Neural cell (in vitro differentiated cells): ENCODE data around the gene MAPK1. TPM values are rescaled to one million over a fixed set of nuclear protein-coding genes. Genes with fewer than 3 reads are reported as not detected.

Source experiments
- H2AFZ ChIP-seq: fragments of 200-600, 300-800 bp; sonication (generic), shearing (Covaris generic); 2 replicates; pipeline ENCODE4 v1.6.0; 2014; ENCODE audit warnings: low read depth, mild to moderate bottlenecking, antibody characterized with exemption, low read length, moderate library complexity
- H3F3A ChIP-seq: fragments of 200-600 bp; shearing (Covaris generic); 2 replicates; pipeline ENCODE4 v1.6.1; 2016; ENCODE audit warnings: mild to moderate bottlenecking, moderate library complexity, mixed read lengths, antibody characterized with exemption, low read length; ENCODE audit not compliant: insufficient read depth, poor library complexity, severe bottlenecking
- H3K27ac ChIP-seq: fragments of 200-600, 300-800 bp; sonication (generic), shearing (Covaris generic); 2 replicates; pipeline ENCODE4 v1.5.1; 2014; ENCODE audit warnings: mild to moderate bottlenecking, low read length, moderate library complexity
- H3K27me3 ChIP-seq: fragments of 300-800, 200-600 bp; sonication (generic), shearing (Covaris generic); 2 replicates; pipeline ENCODE4 v1.6.0; 2014; ENCODE audit warnings: mild to moderate bottlenecking, low read depth, low read length, moderate library complexity; ENCODE audit not compliant: insufficient read depth
- H3K36me3 ChIP-seq: fragments of 300-800, 200-600 bp; sonication (generic), shearing (Covaris generic); 2 replicates; pipeline ENCODE4 v1.5.1; 2014; ENCODE audit warnings: mild to moderate bottlenecking, antibody characterized with exemption, low read length, moderate library complexity; ENCODE audit not compliant: insufficient read depth
- H3K4me2 ChIP-seq: fragments of 300-800, 200-600 bp; sonication (generic), shearing (Covaris generic); 2 replicates; pipeline ENCODE4 v1.6.0; 2014; ENCODE audit warnings: mild to moderate bottlenecking, low read length
- H3K4me3 ChIP-seq: fragments of 300-800, 200-600 bp; sonication (generic), shearing (Covaris generic); 2 replicates; pipeline ENCODE4 v1.5.1; 2014; ENCODE audit warnings: mild to moderate bottlenecking, low read length, moderate library complexity
- H3K79me2 ChIP-seq: fragments of 200-600 bp; shearing (Covaris generic); replicated peaks from 2 replicates; pipeline ENCODE4 v1.6.0; 2014; ENCODE audit warnings: mild to moderate bottlenecking, low read length, moderate library complexity; ENCODE audit not compliant: insufficient read depth
- H3K9ac ChIP-seq: fragments of 300-800, 200-600 bp; sonication (generic), shearing (Covaris generic); 2 replicates; pipeline ENCODE4 v1.6.1; 2016; ENCODE audit warnings: mild to moderate bottlenecking, low read length, mixed read lengths
- H3K9me2 ChIP-seq: fragments of 200-600 bp; shearing (Covaris generic); 2 replicates; pipeline ENCODE4 v1.6.1; 2016; ENCODE audit warnings: mild to moderate bottlenecking, low read length, mixed read lengths; ENCODE audit not compliant: insufficient read depth
- H3K9me3 ChIP-seq: fragments of 200-600, 300-800 bp; sonication (generic), shearing (Covaris generic); 2 replicates; pipeline ENCODE4 v1.6.1; 2016; ENCODE audit warnings: mild to moderate bottlenecking, mixed run types, low read length, moderate library complexity, mixed read lengths
- H4K20me1 ChIP-seq: fragments of 200-600 bp; shearing (Covaris generic); 2 replicates; pipeline ENCODE4 v1.6.1; 2016; ENCODE audit warnings: mild to moderate bottlenecking, mixed run types; ENCODE audit not compliant: insufficient read depth
- CTCF ChIP-seq: fragments of 450-650 bp; IDR thresholded peaks from 2 replicates; pipeline ENCODE4 v1.5.1; 2014; ENCODE audit warnings: antibody characterized with exemption, mild to moderate bottlenecking, moderate library complexity; ENCODE audit not compliant: poor library complexity, severe bottlenecking
- EP300 ChIP-seq: fragments of 450-650 bp; conservative IDR thresholded peaks from 2 replicates; pipeline ENCODE4 v1.6.1; 2014; ENCODE audit warnings: antibody characterized with exemption, mild to moderate bottlenecking, moderate library complexity; ENCODE audit not compliant: poor library complexity, severe bottlenecking
- EZH2 ChIP-seq: fragments of 200-600, 300-800 bp; shearing (Covaris generic), sonication (generic); IDR thresholded peaks from 2 replicates; pipeline ENCODE4 v1.6.1; 2014; ENCODE audit warnings: antibody characterized with exemption, low read length, borderline replicate concordance, mild to moderate bottlenecking; ENCODE audit not compliant: insufficient read depth, poor library complexity, severe bottlenecking
- MXI1 ChIP-seq: fragments of 450-650 bp; conservative IDR thresholded peaks from 2 replicates; pipeline ENCODE4 v1.6.1; 2014; ENCODE audit warnings: antibody characterized with exemption, mild to moderate bottlenecking; ENCODE audit not compliant: poor library complexity, severe bottlenecking
- POLR2AphosphoS5 ChIP-seq: IDR thresholded peaks from 2 replicates; pipeline ENCODE4 v1.6.1; 2012
- RAD21 ChIP-seq: fragments of 450-650 bp; conservative IDR thresholded peaks from 2 replicates; pipeline ENCODE4 v1.6.1; 2014; ENCODE audit warnings: antibody characterized with exemption, mild to moderate bottlenecking, moderate library complexity
- SMC3 ChIP-seq: fragments of 450-650 bp; conservative IDR thresholded peaks from 2 replicates; pipeline ENCODE4 v1.6.1; 2014; ENCODE audit warnings: antibody characterized with exemption, mild to moderate bottlenecking, moderate library complexity; ENCODE audit not compliant: poor library complexity
- TAF1 ChIP-seq: IDR thresholded peaks from 2 replicates; pipeline ENCODE4 v1.6.1; 2012; ENCODE audit warnings: low read depth
- polyA plus RNA-seq: library from polyadenylated mRNA; depleted of rRNA; stranded (reverse); fragments of >200 nt; gene quantifications from 2 replicates; pipeline ENCODE4 v1.2.3, GENCODE V29; 2014
- TF ChIP-seq, protein P1 (sequence below): IDR thresholded peaks from 2 replicates; pipeline ENCODE4 v1.6.1; 2012; ENCODE audit warnings: borderline replicate concordance

Gene MAPK1
- polyA plus RNA-seq, 1 donor from 2014 or later, result 43.3 TPM

DNA sequence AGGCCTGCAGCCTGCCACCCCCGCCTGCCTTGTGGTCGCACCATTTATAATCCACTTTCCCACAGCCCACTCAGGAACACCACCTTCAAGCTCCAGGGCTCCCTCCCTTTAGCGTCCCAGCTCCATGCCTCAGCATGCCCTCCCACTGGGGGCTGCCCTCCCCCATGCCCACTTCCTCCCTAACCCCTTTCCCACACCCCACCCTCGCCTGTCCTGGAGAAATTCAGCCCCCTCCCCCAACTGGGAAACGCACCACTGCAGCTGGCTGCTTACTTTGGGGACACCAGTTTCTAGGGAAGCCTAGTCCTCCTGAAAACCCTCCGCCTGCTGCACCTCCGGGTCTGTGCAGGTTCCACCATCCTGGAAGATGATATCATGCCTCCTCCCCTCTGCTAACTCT lies 128.5 kb downstream of the MAPK1 start:
- H3F3A ChIP-seq, result no peaks in the 10 kb centered on the region
- H3K4me3 ChIP-seq, result no peak overlapping the region
- no peaks in the 10 kb centered on the region for H3K9me3 ChIP-seq
- TF ChIP-seq EZH2, result no peak
- no peak for TF ChIP-seq EP300
- TF ChIP-seq CTCF, result no peak
- no peak for TF ChIP-seq SMC3
- TF ChIP-seq RAD21, result no peak
- no peak for TF ChIP-seq MXI1
- TF ChIP-seq, protein P1, sequence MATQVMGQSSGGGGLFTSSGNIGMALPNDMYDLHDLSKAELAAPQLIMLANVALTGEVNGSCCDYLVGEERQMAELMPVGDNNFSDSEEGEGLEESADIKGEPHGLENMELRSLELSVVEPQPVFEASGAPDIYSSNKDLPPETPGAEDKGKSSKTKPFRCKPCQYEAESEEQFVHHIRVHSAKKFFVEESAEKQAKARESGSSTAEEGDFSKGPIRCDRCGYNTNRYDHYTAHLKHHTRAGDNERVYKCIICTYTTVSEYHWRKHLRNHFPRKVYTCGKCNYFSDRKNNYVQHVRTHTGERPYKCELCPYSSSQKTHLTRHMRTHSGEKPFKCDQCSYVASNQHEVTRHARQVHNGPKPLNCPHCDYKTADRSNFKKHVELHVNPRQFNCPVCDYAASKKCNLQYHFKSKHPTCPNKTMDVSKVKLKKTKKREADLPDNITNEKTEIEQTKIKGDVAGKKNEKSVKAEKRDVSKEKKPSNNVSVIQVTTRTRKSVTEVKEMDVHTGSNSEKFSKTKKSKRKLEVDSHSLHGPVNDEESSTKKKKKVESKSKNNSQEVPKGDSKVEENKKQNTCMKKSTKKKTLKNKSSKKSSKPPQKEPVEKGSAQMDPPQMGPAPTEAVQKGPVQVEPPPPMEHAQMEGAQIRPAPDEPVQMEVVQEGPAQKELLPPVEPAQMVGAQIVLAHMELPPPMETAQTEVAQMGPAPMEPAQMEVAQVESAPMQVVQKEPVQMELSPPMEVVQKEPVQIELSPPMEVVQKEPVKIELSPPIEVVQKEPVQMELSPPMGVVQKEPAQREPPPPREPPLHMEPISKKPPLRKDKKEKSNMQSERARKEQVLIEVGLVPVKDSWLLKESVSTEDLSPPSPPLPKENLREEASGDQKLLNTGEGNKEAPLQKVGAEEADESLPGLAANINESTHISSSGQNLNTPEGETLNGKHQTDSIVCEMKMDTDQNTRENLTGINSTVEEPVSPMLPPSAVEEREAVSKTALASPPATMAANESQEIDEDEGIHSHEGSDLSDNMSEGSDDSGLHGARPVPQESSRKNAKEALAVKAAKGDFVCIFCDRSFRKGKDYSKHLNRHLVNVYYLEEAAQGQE, result no peak
- TF ChIP-seq TAF1, result no peak
- TF ChIP-seq POLR2AphosphoS5, result no peak
- no peak overlapping the region for H2AFZ ChIP-seq
- no peaks in the 10 kb centered on the region for H3K9me2 ChIP-seq
- H3K36me3 ChIP-seq, result no peaks in the 10 kb centered on the region
- no peaks in the 10 kb centered on the region for H3K27me3 ChIP-seq
- no peak overlapping the region for H3K27ac ChIP-seq
- no peak overlapping the region for H3K4me2 ChIP-seq
- H4K20me1 ChIP-seq, result peaks cover 4% of the 10 kb centered on the region
- peaks cover 13% of the 10 kb centered on the region for H3K79me2 ChIP-seq
- H3K9ac ChIP-seq, result no peak overlapping the region

GRCh38 chr22:21738081-21738480 lies 129.4 kb downstream of the MAPK1 start:
- Histone ChIP-seq H3F3A (no peaks in the 10 kb centered on the region), H2AFZ (no peak overlapping the region), H3K27me3 (no peaks in the 10 kb centered on the region), H3K4me3 (no peak overlapping the region), H3K27ac (no peak overlapping the region), H4K20me1 (peaks cover 4% of the 10 kb centered on the region), H3K9me2 (no peaks in the 10 kb centered on the region), H3K9me3 (no peaks in the 10 kb centered on the region), H3K9ac (no peak overlapping the region), H3K4me2 (no peak overlapping the region), H3K79me2 (peaks cover 21% of the 10 kb centered on the region), H3K36me3 (no peaks in the 10 kb centered on the region)
- TF ChIP-seq EP300, result no peak
- TF ChIP-seq MXI1, result no peak
- TF ChIP-seq EZH2, result no peak
- TF ChIP-seq POLR2AphosphoS5, result no peak
- no peak for TF ChIP-seq RAD21
